ENCODE measurements around the gene ROR2.

- TF ChIP-seq POLR2A (IDR thresholded peaks at IDR 0.05): no peak
- TF ChIP-seq, protein P1, sequence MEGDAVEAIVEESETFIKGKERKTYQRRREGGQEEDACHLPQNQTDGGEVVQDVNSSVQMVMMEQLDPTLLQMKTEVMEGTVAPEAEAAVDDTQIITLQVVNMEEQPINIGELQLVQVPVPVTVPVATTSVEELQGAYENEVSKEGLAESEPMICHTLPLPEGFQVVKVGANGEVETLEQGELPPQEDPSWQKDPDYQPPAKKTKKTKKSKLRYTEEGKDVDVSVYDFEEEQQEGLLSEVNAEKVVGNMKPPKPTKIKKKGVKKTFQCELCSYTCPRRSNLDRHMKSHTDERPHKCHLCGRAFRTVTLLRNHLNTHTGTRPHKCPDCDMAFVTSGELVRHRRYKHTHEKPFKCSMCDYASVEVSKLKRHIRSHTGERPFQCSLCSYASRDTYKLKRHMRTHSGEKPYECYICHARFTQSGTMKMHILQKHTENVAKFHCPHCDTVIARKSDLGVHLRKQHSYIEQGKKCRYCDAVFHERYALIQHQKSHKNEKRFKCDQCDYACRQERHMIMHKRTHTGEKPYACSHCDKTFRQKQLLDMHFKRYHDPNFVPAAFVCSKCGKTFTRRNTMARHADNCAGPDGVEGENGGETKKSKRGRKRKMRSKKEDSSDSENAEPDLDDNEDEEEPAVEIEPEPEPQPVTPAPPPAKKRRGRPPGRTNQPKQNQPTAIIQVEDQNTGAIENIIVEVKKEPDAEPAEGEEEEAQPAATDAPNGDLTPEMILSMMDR (IDR thresholded peaks at IDR 0.05): no peak
Measured at GRCh38 chr9:91800473-91801030, 149.5 kb downstream of the ROR2 start.

All from thyroid gland (tissue), 4 donors.